ENCODE measurements around the gene TRAF2.
"Not testable (repeated sequence)": the region's sequence is repeated elsewhere in the genome, so short reads cannot be mapped to it uniquely, and the experiment has no call there.

TRAF2 gene

DNA sequence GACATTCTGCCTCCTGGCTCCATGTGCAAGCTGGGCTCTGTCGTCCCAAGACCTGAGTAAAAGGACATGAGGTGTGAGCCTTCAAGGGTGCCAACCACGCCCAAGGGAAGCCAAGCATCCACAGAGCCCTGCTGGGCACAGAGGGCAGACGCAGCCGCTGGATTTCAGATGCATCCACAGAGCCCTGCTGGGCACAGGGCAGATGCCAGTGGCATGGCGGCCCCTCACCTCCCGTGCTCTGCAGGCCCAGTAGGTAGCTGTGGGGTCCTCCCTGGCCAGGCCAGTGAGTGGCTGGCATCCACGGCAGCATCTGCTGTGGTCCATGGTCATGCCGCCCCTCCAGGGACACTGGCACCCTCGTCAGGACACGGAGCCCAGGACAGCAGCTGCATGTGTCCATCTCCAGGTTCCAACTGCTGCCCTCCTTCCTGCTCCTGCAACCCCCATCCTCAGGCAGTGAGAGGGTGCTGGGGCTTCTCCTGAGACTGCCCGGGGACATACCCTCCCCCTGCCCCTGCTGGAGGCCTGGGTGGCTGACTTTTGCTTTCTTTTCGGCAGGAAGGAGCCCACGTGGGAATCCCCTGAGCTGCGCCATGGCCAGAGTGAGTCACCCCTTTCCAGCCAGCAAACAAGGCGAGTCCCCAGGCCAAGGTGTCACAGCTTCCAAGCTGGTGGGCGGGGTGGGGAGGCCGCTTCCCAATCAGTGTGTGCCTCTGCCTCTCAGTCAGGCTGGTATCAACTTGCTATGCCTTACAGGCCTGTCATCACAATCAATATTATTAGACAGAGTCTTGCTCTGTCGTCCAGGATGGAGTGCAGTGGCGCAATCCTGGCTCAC lies 4.0 kb upstream of the TRAF2 start:
- peak; percentile 90 to 93 for DNase-seq

GRCh38 chr9:136882947-136883283 lies 3.4 kb upstream of the TRAF2 start:
- DNase-seq: not testable (repeated sequence)

- not testable (repeated sequence) for DNase-seq
These were observed 2.6 kb upstream of the TRAF2 start for GRCh38 chr9:136883670-136884069.

- DNase-seq: peak; percentile 65 to 71
These were observed 588 bp downstream of the TRAF2 start for GRCh38 chr9:136886610-136887597.

- no peak for DNase-seq
These were observed 2.1 kb downstream of the TRAF2 start for GRCh38 chr9:136888454-136888853.

GRCh38 chr9:136889858-136890257 lies 3.5 kb downstream of the TRAF2 start:
- no peak for DNase-seq

DNA sequence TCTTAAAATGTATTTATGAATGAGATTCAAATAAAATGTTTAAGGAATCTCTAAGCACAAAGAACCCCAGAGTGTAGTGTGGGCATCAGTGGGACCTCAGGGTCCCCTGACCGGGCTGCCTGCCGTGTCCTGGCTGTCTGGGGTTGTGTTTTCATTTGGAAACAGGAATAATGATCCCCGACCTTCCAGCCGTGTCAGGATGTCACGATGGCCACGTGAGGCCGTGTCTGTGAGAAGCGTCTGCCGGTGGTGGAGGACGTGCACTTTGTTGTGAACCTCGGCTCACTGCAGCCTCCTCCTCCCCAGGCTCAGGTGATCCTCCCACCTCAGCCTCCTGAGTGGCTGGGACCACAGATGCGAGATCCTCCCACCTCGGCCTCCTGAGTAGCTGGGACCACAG lies 4.3 kb downstream of the TRAF2 start:
- DNase-seq: no peak

GRCh38 chr9:136896027-136896426 lies 9.7 kb downstream of the TRAF2 start:
- no peak for DNase-seq

DNA sequence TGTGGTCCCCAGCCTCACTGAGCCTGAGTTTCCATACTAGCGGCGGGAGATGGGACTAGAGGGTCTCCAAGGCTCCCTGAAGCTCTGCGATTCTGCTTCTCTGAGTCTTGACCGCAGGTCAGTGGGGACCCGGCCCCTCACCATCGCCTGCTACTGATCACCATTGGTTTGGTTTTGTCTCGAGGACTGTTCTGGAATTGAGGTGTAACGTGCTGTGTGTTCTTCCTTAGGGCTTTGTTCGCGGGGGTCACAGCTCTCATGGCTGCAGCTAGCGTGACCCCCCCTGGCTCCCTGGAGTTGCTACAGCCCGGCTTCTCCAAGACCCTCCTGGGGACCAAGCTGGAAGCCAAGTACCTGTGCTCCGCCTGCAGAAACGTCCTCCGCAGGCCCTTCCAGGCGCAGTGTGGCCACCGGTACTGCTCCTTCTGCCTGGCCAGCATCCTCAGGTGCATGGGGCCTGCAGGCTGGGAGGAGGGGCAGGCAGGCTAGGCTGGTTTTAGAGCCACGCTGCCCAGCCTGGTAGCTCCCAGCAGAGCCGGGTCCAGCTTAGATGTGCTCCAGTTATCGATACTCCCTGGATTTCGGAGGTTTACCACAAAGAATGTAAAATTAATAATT lies 12.3 kb downstream of the TRAF2 start:
- DNase-seq: no peak

DNA sequence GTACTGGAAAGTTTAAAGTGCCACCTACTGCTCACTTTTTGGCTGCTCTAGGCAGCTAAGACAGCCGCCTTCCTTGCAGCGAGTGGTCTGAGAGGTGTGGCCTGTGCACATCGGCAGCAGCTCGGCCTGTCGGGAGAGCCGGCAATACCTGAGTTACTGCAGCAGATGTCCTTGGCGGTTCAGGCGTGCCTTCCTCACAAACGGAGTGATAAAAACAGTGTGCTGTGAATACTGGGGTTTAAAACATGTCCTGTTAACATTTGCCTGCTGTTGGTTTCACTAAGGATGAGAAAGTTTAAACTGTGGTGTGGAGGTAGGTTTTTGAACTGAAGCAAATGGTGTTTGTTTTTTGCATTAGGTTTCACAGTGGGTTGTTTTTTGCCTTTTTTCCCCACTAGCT lies 12.9 kb downstream of the TRAF2 start:
- DNase-seq: no peak

DNA sequence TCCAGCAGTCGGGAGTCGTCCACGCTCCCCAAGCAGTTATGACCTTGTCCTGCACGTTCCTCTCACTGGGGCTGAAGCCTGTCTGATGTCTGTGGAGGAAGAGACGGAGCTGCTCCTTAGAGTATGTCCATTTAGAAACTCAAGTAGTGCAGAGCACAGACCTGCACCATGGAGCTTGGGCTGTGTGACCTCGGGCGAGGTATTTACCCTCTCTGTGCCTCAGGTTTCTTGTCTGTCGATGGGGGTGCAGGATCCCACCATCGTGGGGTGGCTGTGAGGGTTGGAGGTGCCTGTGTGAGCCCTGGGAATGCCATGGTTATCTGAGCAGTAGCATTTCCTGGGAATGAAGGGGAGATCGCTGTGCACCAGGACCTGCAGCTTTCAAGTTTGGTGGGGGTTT lies 14.2 kb downstream of the TRAF2 start:
- no peak for DNase-seq

GRCh38 chr9:136900988-136901515 lies 14.7 kb downstream of the TRAF2 start:
- DNase-seq: no peak

DNA sequence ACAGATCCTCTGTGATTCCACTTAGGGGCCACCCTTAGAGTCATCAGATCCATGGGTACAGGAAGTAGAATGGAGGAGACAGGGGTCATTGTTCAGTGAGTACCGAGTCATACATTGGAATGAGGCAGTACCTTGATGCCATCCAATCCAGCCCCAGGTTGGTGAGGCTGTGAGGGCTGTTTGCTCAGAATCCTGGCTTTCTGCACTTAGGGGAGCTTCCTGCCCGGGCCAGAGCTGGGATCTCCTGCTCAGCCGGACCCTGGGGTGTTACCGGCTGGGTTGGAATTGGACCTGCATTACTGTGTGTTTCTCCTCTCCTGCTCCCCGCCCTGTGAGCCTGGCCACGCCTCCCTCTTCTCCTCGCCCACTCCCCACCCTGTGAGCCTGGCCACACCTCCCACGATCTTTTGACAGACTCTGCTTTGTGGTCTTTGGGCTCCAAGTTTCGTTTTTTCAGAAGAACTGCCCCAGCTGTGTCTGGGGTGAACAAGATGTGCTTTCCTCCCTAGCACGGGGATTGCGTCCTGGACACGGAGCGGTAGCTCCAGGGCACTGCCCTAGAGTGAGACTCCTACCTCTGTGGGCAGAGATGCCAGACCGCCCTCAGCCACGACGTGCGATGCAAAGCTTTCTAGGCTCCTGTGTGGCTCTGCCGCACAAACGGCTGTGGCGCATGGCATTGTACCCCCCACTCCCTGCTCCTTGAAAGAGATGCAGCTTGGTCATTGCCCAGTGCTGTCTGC lies 15.4 kb downstream of the TRAF2 start:
- peak; percentile 87 for DNase-seq

GRCh38 chr9:136902259-136902821 lies 16.0 kb downstream of the TRAF2 start:
- DNase-seq: peak; percentile 87 to 89

DNA sequence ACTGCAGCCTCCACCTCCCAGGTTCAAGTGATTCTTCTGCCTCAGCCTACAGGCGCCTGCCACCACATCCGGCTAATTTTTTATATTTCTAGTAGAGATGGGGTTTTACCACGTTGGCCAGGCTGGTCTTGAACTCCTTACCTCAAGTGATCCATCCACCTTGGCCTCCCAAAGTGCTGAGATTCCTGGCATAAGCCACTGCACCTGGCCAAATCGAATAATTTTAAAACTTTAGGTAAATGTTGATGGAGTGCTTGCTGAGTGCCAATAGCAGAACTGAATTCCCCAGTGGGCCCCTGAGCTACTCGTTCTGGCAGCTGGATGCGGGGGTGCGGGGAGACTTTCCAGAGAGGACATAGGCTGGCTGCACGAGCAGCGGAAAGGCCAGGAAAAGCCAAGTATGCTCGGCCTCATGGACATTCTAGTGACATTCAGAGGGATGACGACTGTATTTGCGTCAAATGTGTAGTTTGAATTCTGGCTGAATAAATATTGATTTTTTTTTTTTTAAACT lies 16.8 kb downstream of the TRAF2 start:
- DNase-seq: no peak

DNA sequence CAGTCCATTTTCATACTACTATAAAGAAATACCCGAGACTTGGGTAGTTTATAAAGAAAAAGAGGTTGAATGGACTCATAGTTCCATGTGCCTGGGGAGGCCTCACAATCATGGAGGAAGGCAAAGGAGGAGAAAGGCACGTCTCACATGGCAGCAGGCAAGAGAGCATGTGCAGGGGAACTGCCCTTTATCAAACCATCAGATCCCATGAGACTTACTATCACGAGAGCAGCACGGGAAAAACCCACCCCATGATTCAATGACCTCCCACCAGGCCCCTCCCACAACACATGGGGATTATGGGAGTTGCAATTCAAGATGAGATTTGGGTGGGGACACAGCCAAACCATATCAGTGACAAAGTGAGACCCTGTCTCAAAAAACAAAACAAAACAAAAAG lies 19.9 kb downstream of the TRAF2 start:
- no peak for DNase-seq

DNA sequence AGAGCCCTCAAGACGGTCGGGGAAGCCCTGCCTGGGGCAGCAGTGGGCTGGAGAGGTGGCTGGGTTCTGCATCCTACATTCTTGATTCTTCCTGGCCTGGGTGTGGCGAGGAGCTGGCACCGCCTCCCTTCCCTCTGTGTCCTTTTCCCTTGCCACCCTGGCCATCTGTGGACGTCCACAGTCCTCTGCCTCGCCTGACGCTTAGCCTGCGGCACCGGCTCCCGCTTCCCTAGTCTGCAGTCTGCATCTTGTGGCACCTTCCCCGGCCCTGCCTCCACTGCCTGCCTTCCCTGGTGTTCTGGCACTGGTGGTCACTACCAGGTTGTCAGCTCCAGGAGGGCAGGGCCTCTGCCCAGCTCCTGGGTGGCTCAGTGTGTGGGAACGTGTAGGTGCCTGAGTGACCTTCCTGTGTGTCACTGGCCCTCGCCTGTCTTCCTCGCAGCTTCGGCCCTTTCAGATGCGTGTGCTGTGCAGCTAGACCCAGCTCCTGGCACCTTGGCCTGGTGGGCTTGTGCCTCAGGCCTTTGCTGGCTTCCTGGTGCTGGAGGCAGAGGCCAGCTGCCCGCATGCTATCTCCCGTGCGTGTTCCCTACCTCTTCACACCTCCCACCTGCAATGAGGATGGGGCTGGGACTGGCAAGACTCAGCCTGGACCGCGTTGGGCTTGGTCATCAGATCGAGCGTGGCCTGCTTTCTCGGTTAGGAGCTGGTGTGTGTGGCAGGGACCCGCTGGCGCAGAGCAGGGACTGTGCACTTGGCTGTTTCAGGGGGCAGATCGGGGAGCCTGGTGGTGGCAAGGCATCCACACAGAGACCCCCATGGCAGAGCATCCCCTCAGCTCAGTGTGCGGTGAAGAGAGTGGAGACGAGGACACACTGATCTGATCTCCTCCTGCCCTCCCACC lies 20.9 kb downstream of the TRAF2 start:
- no peak for DNase-seq

GRCh38 chr9:136910197-136910900 lies 24.0 kb downstream of the TRAF2 start:
- DNase-seq: no peak

DNA sequence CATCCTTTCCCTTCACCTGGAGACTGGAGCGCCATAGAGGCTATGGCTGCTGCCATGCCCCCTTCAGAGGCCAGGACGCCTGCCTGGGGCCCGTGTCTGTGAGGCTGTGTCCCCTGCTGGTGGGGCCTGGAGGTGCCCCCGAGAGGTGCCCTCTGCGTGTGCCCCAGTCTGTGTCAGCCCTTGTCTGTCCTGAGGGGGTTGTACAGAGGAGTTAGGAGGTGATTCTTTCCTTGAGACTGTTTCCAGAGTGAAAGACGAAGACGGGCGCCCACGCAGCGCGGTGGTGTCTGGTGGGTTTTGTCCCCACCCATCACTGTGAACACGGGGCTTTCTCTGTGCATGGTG lies 24.6 kb downstream of the TRAF2 start:
- no peak for DNase-seq

All from activated T-cell treated with anti-CD3 and anti-CD28 coated beads, Interleukin-2, amount 50 U/mL, for 48 hours (primary cell).